NCI-H2107 treated with DMSO at 0.1 percent for 48 hours (cell line): ENCODE measurements around the gene CRYBA2.

Experiments
- DNase-seq: peaks from one replicate; lab custom pipeline; 2025; ENCODE audit not compliant: unreplicated experiment; lab: John Stamatoyannopoulos, UW

Gene CRYBA2

DNA sequence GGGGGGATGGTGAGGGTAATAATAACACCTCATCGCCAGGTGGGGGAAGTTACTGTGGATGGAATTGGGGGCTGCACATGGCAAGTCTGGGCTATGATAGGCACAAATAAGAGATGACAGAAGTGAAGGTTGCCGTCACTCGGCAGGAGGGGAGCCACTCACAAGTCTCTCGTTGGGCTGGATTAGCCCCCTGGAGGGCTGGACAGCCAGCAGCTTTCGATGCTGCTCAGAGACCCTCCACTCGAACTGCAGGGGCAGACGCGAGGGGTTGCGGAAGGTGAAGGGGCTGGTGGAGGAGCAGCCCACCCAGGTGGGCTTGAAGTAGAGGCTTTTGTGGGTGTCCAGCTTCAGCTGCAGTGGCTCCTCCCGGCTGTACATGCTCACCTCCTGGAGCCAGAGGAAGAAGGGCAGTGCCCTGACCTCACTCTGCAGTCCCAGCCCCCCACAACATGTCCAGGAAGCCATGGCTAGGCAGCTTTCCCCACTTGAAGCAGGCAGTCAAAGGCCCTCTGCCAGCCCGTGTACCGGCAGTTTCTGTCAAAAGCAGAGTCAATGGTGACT lies 29.9 kb upstream of the CRYBA2 start:
- no peak for DNase-seq

DNA sequence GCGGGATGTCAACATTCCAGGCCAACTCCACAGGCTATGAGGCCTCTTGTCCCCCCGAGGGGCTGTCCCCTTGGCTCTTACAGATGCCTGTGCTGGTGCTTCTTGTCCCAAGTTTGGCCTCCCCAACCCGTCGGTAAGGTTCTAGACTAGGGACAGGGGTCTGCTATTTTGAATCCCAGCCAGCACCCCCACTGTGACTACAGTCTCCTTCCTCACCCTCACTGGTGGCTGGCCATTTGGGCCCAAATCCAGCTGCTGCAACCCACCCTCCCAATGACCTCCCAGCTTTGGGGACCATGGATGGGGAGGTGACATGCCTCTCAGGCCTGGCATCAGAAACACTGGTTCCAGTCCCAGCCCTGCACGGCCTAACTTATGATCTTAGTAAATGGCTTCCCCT lies 29.4 kb upstream of the CRYBA2 start:
- DNase-seq = no peak

DNA sequence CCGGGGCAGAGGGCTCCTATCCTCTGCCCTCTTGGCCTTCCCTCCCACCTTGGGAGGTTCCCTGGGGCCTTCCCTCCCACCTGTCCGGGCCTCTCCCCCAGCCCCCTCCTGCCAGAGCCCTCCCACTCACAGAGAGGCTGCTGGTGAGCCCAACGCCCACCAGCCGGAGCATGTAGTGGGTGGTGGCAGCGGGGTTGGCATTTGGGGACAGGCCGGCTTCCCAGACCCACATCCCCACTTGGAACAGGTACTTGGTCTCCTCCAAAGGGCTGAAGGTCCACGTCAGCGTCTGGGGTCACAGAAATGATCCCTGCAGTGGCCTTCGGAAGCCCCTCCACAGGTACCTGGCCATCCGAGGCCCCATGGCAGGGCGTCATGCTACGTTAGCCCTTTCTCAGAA lies 28.8 kb upstream of the CRYBA2 start:
- no peak for DNase-seq

DNA sequence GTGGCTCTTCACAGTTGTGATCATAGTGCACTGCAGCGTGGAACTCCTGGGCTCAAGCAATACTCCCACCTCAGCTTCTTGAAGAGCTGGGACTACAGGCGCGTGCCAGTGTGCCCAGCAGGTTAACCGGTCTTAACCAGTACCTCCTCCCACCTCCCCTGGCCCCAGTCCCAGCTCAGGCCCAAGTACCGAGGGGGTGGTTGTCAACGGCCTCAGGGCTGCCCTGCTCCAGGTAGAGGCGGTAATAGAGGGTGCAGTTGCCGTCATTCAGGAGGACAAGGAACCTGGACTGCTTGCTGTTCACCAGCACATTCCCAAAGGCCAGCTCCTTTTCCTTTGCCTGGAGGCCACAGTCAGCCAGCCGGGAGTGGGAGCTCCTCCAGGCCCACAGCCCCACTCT lies 28.4 kb upstream of the CRYBA2 start:
- DNase-seq = no peak

DNA sequence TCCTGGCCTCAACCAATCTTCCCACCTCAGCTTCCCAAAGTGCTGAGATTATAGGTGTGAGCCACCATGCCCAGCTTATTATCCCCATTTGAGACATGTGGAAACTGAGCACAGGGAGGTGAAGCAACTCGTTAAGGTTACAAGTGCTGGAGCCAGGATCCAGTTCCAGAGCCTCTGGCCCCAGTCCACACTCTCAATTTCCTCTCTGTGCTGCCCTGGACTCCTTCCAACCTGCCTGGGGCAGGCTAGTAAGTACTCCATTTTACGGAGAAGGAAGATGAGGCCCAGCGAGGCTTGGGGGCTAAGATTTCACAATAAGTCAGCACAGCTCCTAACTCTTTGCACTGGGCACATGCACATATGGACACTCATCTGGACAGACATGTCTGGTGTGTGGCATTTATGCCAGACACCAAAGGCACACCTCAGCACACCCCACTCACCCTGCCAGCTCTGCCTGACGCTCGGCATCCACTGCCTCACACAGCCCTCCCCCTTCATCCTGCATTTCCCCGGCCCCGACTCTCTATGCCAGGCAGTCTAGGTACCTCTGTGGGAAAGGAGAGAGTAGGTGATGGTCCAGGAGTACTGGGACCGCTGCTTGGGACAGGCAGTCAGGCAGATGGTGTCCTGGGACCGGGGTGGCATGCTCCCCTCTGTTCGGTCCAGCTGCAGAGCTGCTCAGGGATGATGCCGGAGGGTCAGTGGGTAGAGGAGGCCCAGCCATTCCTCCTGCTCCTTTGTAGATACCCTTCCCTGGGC lies 27.6 kb upstream of the CRYBA2 start:
- no peak for DNase-seq

DNA sequence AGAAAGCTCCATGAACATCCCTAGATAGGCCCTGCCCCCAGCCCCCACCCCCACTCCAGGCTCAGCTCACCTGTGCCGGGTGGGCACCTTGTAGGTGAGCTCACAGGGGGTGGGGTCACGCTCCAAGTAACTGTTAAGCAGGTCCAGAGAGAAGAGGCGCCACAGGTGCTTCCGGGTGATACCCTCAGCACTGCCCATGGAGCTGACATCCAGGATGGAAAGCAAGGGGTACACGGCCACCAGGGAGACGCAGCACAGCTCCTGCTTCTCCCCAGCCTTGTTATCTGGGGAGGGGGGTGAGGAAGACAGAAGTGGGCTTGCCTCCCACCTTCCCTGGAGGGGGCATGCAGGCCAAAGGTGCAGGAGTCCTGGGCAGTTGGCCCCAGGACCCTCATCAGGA lies 26.2 kb upstream of the CRYBA2 start:
- DNase-seq = no peak

DNA sequence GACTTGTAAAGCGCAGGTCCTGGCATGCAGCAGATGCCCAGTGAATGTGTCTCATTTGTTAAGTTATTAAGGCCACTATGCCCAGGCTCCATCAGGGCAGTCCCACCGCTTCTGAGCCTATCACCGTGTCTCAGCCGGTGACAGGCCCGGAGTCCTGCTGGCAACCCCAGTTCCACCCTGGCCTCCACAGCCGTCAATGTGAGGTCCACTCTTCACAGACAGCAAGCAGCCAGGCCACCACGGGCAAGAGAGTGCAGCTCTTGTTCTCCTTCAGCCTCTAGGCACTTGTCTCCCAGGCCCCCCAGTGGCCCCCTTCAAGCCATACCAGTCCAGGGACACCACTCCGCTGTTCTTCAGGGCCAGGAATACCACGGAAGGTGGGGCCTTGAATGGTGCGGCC lies 25.5 kb upstream of the CRYBA2 start:
- no peak for DNase-seq

DNA sequence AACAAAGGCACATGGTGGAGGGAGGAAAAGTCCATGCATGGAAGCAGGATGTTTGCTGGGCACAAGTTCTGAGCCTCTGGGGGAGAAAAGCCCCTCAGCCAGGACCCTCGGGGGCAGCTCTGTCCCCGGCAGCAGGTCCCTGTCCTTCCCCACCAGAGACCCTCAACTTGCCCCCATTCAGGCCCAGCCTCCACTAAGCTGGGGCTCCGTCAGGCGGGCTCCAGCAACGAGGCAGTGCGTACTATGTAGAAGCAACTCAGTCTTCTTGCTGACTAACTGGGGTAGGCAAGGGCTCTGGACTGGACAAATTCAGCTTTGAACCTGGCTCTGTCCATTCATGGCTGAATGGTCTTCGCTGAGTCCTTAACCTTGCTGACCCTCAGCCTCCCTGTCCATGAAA lies 25.1 kb upstream of the CRYBA2 start:
- no peak for DNase-seq

DNA sequence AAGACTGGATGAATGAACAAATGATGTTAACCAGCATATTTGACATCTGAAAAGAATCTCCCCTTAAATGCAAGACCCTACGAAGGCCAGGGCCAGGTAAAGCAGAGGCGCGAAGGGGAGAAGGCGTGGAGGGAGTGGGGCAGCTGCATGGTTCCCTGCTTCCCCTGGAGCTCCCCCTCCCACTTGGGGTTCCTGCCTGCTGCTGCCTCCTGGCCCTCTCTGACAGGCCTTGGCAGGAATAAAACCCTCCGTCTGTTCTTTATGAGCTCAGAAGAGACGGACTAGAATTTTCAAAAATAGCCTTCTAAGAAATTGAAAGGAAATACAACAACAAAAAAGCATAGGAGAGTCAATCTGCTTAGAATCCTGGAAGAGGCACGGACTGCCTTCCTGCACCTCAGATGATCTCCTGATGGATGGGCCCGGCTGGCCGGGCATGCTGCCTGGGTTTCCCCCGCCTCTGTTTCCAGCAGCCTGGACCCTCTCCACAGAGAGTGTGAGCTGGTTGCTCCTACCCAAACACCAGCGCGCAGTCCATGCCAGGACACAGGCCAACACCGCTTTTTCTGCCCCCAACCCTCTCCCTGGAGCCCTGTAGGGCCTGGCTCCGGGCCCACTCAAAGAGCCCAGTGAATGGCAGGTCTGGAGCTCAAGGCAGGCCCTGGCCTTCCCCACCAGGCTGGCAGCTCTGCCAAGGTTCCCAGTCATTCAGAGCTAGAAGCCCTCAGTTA lies 24.1 kb upstream of the CRYBA2 start:
- DNase-seq = no peak

DNA sequence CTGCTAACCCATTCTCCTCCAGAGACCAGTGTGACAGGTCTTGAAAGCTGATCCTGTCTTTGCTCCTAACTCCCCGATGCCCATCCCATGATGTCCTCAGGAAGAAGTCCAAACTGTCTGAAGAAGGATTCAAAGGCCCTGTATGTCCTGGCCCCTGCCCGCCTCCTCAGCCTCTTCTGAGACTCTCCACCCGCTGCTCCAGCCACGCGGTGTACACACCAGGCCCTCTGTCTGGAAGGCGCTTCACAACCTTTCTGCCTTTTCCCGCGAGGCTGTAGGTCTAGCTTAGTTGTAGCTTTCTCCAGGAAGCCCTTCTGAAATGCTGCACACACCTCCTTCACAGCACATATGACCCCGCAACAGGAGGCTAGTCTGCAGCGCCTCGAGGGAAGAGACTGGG lies 23.5 kb upstream of the CRYBA2 start:
- no peak for DNase-seq

DNA sequence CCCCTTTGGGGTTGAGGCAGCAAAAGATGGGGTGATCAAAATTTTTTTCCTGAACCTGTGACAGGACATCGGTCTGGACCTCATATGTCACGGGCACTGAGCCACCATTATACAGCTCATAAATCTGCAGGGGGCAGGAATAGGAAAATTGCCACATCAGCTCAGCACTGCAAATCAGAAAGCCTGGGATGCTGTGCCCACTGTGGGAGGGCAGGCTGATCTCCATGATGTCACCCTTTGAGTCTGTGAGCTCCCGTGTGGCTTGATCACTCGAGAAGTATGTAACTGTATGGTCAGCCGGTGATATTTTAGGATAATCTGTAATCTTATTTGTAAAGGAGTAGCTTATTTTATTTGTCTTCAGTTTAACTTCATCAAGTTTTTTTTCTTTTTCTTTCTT lies 17.7 kb upstream of the CRYBA2 start:
- DNase-seq = no peak

DNA sequence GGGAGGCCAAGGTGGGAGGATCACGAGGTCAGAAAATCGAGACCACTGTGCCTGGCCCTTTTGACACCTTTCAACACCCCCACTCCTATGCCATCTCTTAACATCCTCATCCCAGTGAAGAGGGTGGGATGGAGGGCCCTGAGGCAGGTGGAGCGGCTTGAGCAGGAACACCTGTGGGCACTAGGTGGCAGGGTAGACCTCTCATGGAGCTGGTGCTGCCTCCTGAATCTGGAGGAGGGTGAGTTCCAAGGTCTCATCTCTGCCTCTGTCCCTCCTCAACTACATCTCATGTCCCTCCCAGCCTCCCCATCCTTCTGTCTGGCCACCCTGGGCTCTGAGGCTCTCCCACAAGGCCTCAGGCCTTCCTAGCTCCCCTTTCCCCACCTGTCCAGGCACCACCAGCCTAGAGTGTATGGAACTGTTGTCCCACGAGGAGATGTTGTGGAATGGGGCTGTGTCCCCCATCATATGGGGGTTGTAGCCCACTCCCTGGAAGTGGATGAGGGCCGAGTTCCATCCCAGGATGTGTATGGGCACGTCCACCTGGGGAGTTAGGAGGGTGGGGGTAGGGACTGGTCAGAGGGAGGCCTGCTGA lies 17.0 kb upstream of the CRYBA2 start:
- no peak for DNase-seq

DNA sequence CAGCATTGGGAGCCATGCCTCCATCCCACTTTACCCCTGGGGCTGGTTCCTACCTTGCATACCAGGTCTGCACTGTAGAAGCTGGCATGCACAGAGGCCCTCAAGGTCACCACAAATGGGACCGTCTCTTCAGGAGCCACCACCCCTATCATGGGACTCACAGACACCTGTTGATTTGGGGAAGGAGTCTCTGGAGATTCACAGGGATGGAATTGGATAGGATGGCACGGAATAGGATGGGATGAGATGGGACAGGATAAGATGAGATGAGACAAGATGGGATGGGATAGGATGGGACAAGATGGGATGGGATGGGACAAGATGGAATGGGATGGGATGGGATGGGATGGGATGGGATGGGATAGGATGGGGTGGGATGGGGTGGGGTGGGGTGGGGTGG lies 16.1 kb upstream of the CRYBA2 start:
- no peak for DNase-seq

DNA sequence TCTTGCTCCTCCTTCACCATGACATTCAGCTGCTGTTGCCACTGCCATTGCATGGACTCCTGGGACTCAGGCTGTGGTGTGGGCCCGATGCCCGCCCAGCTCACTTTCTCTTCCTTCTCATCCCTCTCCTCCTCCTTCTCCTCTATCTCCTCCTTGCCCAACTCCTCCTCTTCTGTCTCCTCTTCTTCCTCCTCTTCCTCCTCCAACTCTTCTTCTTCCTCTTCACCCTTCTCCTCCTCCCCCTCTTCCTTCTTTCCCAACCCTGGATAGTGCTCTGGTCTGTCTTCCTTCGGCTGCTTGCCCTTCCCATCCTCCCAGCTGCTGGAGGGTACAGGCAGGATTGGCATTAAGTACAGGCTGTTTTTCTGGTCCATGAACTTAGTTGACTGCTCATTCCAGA lies 10.8 kb upstream of the CRYBA2 start:
- DNase-seq = no peak

DNA sequence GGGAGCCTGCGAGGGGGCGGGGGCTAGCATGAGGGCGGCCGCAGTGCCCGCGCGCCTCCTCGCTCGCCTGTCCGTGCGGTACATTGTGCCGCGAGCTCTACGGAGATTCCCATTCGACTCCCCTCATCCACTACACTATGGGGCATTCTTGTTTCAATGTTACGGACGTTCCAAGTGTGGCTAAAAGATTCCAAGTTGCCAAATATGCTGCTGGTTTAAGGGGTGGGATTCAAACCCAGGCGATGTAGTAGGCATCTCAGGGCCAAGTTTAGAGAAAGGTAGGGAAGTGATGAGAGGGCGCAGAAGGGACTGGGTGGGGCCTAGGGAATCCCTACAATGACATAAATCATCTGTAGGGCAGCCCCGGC lies 10.0 kb upstream of the CRYBA2 start:
- DNase-seq = no peak

DNA sequence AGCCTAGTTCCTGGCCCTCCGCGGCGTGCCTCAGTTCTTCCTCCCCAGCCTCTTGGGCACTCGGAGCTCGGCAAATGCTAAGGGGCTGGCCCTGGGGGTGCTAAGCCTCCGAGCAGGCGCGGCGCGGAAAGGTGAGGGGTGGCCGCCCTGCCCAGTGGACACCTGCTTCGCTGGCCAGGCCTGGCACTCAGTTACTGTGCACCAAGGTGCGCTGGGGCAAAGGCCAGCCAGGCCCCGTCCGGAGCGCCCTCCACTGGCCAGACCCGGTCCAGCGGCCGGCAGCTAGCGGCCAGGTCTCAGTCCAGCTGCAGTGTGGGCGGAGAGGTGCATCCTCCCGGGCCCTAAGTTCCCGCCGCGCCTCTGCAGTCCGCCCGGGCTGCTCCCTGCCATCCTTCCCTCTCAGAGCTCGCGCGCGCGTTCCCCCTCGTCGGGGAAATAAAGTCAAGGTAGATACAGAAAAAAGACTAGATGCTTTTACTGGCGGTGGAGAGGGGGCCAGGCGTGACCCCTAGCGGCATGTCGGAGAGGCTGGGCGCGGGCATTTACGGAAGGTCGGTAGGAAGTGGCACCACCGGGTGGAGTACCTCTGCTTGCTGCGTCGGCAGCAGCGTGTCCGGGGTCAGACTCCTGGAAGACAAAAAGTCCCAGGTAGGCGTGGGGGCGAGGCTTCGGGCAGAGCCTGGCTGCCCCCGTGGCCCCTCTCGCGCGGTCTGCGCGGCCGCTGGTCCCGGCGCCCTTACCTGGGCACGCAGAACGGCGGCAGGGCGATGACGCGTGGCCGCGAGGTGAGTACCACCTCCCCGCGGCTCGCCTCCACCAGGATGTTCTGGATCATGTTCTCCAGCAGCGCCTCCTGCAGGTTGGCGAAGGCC lies 9.4 kb upstream of the CRYBA2 start:
- DNase-seq = peak; percentile 53

DNA sequence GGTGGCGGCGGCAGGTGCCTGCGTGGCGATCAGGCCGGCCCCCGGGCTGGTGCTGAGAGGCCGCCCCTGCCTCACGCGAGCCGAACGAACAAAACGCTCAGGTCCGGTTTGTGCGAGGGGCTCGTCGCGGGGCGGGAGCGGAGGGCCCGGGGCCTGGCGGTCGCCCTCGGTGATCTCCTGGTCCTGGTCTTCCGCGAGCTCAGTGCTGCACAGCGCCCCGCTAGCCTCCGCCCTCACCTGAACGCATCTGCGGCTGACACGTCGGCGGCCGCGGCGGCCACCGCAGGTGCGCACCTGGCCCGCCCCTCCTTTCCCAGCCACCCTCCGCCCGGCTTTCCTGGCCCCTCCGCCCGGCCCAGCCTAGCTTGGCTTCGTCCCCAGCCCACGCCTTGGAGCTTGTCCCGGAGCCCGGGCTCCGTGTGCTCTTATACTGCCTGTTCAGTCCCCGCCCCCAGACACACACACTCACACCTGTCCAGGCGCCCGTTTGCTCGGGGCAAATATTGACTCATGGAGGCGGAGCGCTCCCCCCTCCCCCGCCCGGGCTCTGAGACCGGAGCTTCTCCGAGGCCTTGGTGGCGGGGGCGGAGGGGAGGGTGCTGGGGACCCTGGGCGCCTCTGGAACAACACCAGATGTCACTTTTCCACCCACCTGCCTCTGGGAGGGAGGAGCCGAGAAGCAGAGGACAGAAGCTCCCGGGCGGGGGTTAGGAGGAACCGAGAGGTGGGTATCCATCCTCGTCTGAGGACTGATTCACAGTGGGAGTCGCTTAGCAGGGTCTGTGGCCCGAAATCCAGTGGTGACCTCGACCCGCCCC lies 8.6 kb upstream of the CRYBA2 start:
- peak; percentile 91 for DNase-seq

DNA sequence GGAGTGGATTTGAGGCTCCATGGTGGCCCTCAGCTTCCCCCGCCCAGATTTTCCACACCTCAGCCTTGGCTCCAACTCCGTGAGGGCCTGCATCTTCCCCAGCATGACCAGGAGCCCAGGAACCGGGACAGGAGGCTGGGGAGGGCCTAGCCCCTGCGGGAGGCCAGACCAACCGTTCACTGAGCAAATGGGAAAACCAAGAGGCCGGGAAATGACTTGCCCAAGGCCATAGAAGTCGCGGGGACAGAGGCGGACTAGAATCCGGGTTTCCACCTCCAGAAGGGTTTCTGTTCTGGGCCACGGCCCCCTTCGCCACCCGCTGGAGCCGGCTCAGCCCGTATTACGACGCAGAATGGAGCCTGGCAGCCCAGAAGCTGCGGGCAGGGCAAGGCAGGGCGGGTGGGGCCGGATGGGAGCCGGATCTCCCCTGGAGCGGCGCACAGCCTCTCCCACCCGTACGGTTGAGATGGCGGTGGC lies 7.9 kb upstream of the CRYBA2 start:
- DNase-seq = no peak

DNA sequence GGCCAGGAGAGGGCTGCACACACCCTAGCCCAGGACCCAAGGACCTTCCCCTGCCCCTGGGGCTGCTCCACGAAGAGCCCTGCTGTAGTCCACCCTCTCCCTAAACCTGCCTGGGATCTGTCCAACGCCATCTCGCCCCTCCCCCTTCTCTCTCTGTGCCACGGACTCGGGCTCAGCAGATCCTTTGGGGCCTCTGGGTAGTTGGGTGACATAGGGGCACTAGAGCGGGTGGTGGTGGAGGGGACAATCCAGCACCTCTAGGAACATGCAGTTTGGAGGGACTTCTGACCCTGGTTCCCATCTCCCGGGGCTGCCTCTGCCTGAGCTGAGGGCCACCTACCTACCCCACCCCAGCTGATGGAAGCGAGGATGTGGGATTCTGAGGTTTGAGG lies 7.3 kb upstream of the CRYBA2 start:
- DNase-seq = peak; percentile 44

DNA sequence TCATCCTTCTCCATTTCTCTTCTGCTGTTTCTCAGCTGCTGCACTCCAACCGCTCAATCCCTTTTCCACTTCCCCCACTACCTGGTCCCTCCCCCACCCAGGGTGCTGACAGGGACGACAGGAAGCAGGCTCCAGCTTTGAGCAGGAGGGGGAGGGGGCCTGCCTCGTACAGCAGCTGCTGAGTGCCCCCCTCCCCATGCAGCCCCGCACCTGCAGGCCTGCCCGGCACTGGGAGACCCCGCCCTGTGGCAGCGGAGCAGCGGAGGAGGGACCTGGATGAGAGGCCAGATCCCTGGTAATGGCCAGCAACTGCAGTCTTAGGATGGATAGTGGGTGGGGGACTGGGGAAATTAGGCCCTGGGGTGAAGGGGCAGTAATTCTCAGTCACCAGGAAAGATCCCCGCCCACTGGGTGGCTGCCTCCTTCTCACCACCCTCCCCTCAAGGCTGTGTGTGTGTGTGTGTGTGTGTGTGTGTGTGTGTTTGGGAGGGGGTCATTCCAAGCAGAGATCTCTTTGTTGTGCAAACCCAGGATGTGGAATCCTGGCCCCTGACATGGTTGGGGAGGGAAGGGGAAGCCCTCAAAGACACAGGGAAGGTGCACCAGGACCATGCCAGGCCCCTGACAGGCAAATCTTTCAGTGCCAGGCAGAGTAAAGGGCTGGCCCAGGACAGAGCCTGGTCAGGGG lies 6.8 kb upstream of the CRYBA2 start:
- peak; percentile 77 for DNase-seq
